ENCODE data around the gene GMDS.

Gene GMDS

DNA sequence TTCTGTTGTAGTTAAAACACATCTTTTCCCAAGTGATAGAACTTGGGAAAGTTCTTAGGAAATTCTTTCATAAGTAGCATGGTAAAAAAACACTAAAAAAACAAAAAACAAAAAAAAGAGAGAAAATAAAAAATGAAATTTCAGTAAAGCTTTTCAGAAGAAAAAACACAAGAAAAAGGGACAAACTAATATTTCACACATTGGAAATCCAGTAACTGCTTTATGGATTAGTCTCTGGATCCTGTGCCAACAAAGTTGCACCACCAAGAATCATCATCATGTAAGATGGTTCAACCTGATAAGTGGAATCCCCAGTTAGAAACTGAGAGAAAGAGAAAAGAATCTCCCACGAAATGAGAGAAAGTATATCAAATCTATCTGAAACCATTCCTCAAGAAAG lies 144.2 kb downstream of the GMDS start:
- Mint-ChIP-seq H3K9me3 (no peaks in the 10 kb centered on the region), H3K4me3 (no peak overlapping the region), H3K36me3 (ENCODE audit: insufficient read depth) (no peaks in the 10 kb centered on the region), H3K4me1 (ENCODE audit: low read depth in 2 of 2) (no peaks in the 10 kb centered on the region), H3K27ac (no peak overlapping the region), H3K27me3 (no peaks in the 10 kb centered on the region)
- ATAC-seq (replicated peaks): no peak
- no peak for DNase-seq

DNA sequence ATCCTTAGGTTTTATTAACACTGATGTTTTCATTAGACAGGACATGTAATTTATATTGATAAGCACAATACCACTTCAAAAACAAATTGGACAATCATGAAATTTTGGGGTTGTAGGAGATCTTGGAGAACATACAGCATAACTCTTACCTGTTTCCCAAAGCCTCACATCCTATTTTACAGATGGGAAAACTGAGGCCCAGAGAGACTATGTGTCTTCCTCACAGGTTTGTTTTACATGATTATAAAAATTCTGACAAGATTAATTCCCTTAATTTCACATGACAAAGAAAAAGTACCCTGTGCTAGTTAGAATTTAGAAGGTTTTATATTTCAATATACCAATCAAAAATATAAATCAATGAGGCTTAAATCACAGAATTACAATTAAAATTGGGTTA lies 145.5 kb downstream of the GMDS start:
- Mint-ChIP-seq H3K27me3 (no peaks in the 10 kb centered on the region), H3K27ac (no peak overlapping the region), H3K4me3 (no peak overlapping the region), H3K4me1 (ENCODE audit: low read depth in 2 of 2) (no peaks in the 10 kb centered on the region), H3K36me3 (ENCODE audit: insufficient read depth) (no peaks in the 10 kb centered on the region), H3K9me3 (no peaks in the 10 kb centered on the region)
- DNase-seq (no peak), ATAC-seq (replicated peaks) (no peak)

GRCh38 chr6:2097464-2097863 lies 147.9 kb downstream of the GMDS start:
- H3K36me3 Mint-ChIP-seq (ENCODE audit: insufficient read depth): no peaks in the 10 kb centered on the region
- H3K4me3 Mint-ChIP-seq: no peak overlapping the region
- H3K9me3 Mint-ChIP-seq: no peaks in the 10 kb centered on the region
- no peak for DNase-seq
- H3K27me3 Mint-ChIP-seq: no peaks in the 10 kb centered on the region
- ATAC-seq (replicated peaks): no peak
- H3K4me1 Mint-ChIP-seq (ENCODE audit: low read depth in 2 of 2): no peaks in the 10 kb centered on the region
- H3K27ac Mint-ChIP-seq: no peak overlapping the region

GRCh38 chr6:2094642-2095041 lies 150.8 kb downstream of the GMDS start:
- Mint-ChIP-seq H3K36me3 (ENCODE audit: insufficient read depth) (peaks cover 3% of the 10 kb centered on the region), H3K9me3 (no peaks in the 10 kb centered on the region), H3K4me3 (no peak overlapping the region), H3K27ac (no peak overlapping the region), H3K27me3 (no peaks in the 10 kb centered on the region), H3K4me1 (ENCODE audit: low read depth in 2 of 2) (no peaks in the 10 kb centered on the region)
- DNase-seq: no peak
- ATAC-seq (replicated peaks): no peak

GRCh38 chr6:2086326-2086965 lies 159.0 kb downstream of the GMDS start:
- Mint-ChIP-seq H3K27me3 (no peaks in the 10 kb centered on the region), H3K4me1 (ENCODE audit: low read depth in 2 of 2) (peaks cover 13 to 14% of the 10 kb centered on the region in 2 donors), H3K9me3 (no peaks in the 10 kb centered on the region), H3K36me3 (ENCODE audit: insufficient read depth) (peaks cover 2% of the 10 kb centered on the region), H3K27ac (no peak overlapping the region), H3K4me3 (no peak overlapping the region)
- ATAC-seq (replicated peaks) (no peak), DNase-seq (no peak)

- peaks cover 16 to 17% of the 10 kb centered on the region in 2 donors for H3K4me1 Mint-ChIP-seq (ENCODE audit: low read depth in 2 of 2)
- H3K9me3 Mint-ChIP-seq: no peaks in the 10 kb centered on the region
- DNase-seq: no peak
- H3K27me3 Mint-ChIP-seq: no peaks in the 10 kb centered on the region
- no peak overlapping the region for H3K27ac Mint-ChIP-seq
- ATAC-seq (replicated peaks): no peak
- H3K4me3 Mint-ChIP-seq: no peak overlapping the region
- no peaks in the 10 kb centered on the region for H3K36me3 Mint-ChIP-seq (ENCODE audit: insufficient read depth)
Observed at GRCh38 chr6:2085657-2086056, 159.7 kb downstream of the GMDS start.

GRCh38 chr6:2081155-2082138 lies 164.0 kb downstream of the GMDS start:
- H3K27ac Mint-ChIP-seq: peak overlapping the region; percentile 7 to 42
- peaks cover 18 to 22% of the 10 kb centered on the region in 2 donors for H3K4me1 Mint-ChIP-seq (ENCODE audit: low read depth in 2 of 2)
- ATAC-seq (replicated peaks): peak; percentile 73

GRCh38 chr6:2078888-2079287 lies 166.5 kb downstream of the GMDS start:
- Mint-ChIP-seq H3K36me3 (ENCODE audit: insufficient read depth) (no peaks in the 10 kb centered on the region), H3K27me3 (no peaks in the 10 kb centered on the region), H3K9me3 (peaks cover 0 to 4% of the 10 kb centered on the region in 2 donors), H3K4me1 (ENCODE audit: low read depth in 2 of 2) (peaks cover 16 to 22% of the 10 kb centered on the region in 2 donors), H3K27ac (no peak overlapping the region), H3K4me3 (no peak overlapping the region)
- DNase-seq: no peak
- ATAC-seq (replicated peaks): no peak

More at GRCh38 chr6:2081155-2082138, 164.0 kb downstream of the GMDS start:
- DNase-seq: peak in 2 of 3 experiments; percentile 4
- no peaks in the 10 kb centered on the region for H3K27me3 Mint-ChIP-seq
- H3K36me3 Mint-ChIP-seq (ENCODE audit: insufficient read depth): no peaks in the 10 kb centered on the region
- peak overlapping the region in 1 of 2 donors; percentile 5 for H3K4me3 Mint-ChIP-seq
- peaks cover 0 to 4% of the 10 kb centered on the region in 2 donors for H3K9me3 Mint-ChIP-seq

DNA sequence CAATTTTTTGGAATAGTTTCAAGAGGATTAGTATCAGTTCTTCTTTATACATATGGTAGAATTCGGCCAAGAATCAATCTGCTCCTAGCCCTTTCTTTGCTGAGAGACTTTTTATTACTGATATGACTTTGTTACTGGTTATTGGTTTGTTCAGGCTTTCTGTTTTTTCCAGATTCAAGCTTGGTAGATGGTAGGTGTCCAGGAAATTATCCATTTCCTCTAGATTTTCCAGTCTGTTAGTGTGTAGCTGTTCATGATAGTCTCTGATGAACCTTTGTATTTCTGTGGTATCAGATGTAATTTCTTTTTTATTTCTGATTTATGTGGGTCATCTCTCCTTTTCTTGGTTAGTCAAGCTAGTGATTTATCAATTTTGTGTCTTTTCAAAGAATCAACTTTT lies 167.6 kb downstream of the GMDS start:
- H3K36me3 Mint-ChIP-seq (ENCODE audit: insufficient read depth): no peaks in the 10 kb centered on the region
- H3K4me1 Mint-ChIP-seq (ENCODE audit: low read depth in 2 of 2): peaks cover 13 to 22% of the 10 kb centered on the region in 2 donors
- DNase-seq (no peak), ATAC-seq (replicated peaks) (no peak)
- H3K27me3 Mint-ChIP-seq: no peaks in the 10 kb centered on the region
- H3K27ac Mint-ChIP-seq: no peak overlapping the region
- peaks cover 0 to 4% of the 10 kb centered on the region in 2 donors for H3K9me3 Mint-ChIP-seq
- no peak overlapping the region for H3K4me3 Mint-ChIP-seq

- no peak overlapping the region for H3K4me3 Mint-ChIP-seq
- no peak for ATAC-seq (replicated peaks)
Observed at GRCh38 chr6:2073476-2073875, 171.9 kb downstream of the GMDS start.

GRCh38 chr6:2072453-2072852 lies 173.0 kb downstream of the GMDS start:
- DNase-seq (no peak), ATAC-seq (replicated peaks) (no peak)
- Mint-ChIP-seq H3K9me3 (peaks cover 3 to 7% of the 10 kb centered on the region in 2 donors), H3K27ac (no peak overlapping the region), H3K27me3 (no peaks in the 10 kb centered on the region), H3K4me1 (ENCODE audit: low read depth in 2 of 2) (no peaks in the 10 kb centered on the region), H3K36me3 (ENCODE audit: insufficient read depth) (no peaks in the 10 kb centered on the region), H3K4me3 (no peak overlapping the region)

More at GRCh38 chr6:2073476-2073875, 171.9 kb downstream of the GMDS start:
- Mint-ChIP-seq H3K4me1 (ENCODE audit: low read depth in 2 of 2) (no peaks in the 10 kb centered on the region), H3K27ac (no peak overlapping the region), H3K27me3 (no peaks in the 10 kb centered on the region), H3K9me3 (peaks cover 7% of the 10 kb centered on the region in 2 donors), H3K36me3 (ENCODE audit: insufficient read depth) (no peaks in the 10 kb centered on the region)
- DNase-seq: no peak

GRCh38 chr6:2063547-2063946 lies 181.9 kb downstream of the GMDS start:
- H3K4me3 Mint-ChIP-seq: no peak overlapping the region
- no peaks in the 10 kb centered on the region for H3K27me3 Mint-ChIP-seq
- H3K27ac Mint-ChIP-seq: peak overlapping the region in 1 of 2 donors; percentile 39
- no peaks in the 10 kb centered on the region for H3K9me3 Mint-ChIP-seq
- H3K36me3 Mint-ChIP-seq (ENCODE audit: insufficient read depth): no peaks in the 10 kb centered on the region
- peaks cover 0 to 2% of the 10 kb centered on the region in 2 donors for H3K4me1 Mint-ChIP-seq (ENCODE audit: low read depth in 2 of 2)
- ATAC-seq (replicated peaks) (no peak), DNase-seq (no peak)

- Mint-ChIP-seq H3K36me3 (ENCODE audit: insufficient read depth) (no peaks in the 10 kb centered on the region), H3K9me3 (no peaks in the 10 kb centered on the region), H3K27me3 (no peaks in the 10 kb centered on the region), H3K27ac (no peak overlapping the region), H3K4me1 (ENCODE audit: low read depth in 2 of 2) (peaks cover 2 to 4% of the 10 kb centered on the region in 2 donors), H3K4me3 (no peak overlapping the region)
- DNase-seq (no peak), ATAC-seq (replicated peaks) (no peak)
Observed at GRCh38 chr6:2061880-2062279, 183.5 kb downstream of the GMDS start.

DNA sequence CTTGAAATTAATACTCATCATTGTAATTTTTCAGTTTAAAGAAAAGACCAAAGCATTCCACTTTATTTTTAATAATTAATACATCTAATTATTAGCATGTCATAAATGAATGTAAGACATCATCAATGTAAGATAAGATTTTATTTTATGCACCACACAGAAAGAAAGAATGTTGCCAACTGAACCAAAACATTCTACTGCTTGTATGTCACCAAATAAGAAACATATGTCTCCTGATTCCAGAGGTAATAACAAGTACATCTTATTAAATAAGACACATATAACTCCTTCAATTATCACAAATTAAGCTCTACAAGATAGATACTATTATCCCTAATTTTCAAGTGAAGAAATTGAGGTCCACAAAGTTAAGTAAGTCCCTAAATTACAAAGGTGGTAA lies 189.5 kb downstream of the GMDS start:
- Mint-ChIP-seq H3K4me3 (no peak overlapping the region), H3K4me1 (ENCODE audit: low read depth in 2 of 2) (peaks cover 0 to 4% of the 10 kb centered on the region in 2 donors), H3K36me3 (ENCODE audit: insufficient read depth) (no peaks in the 10 kb centered on the region), H3K9me3 (no peaks in the 10 kb centered on the region), H3K27ac (no peak overlapping the region), H3K27me3 (no peaks in the 10 kb centered on the region)
- ATAC-seq (replicated peaks) (no peak), DNase-seq (no peak)
